Right ventricle myocardium inferior (tissue), 1 donor: Measurements from ENCODE around the gene BABAM2. TPM values are rescaled to one million over a fixed set of nuclear protein-coding genes. Genes with fewer than 3 reads are reported as not detected.
"Not testable (repeated sequence)": the region's sequence is repeated elsewhere in the genome, so short reads cannot be mapped to it uniquely, and the experiment has no call there.

ENCODE experiments used
- ATAC-seq: fragments of 200-7000 bp; cut with Tn5 transposase; one replicate; pipeline ENCODE4 v1.9.1; 2020; ENCODE audit warnings: mild to moderate bottlenecking, moderate library complexity
- DNase-seq: peaks from one replicate; pipeline ENCODE4 v3.0.0; 2021; ENCODE audit errors: missing footprints
- intact Hi-C: fragments of 100-400 bp; cut with DNase I; formaldehyde crosslinking; loops from one replicate; pipeline ENCODE4 v1.11.0; 2022
- total RNA-seq: library from RNA; stranded (reverse); fragmentation: NEBNext Ultra II Directional; extraction: Animal tissue kit (Norgen Biotek cat#: 25700); gene quantifications from one replicate; pipeline ENCODE4 v1.2.1, GENCODE V29; 2021
- donor health status: DM: no; HTN: yes; CAD: no; lungs with severe emphysema.

The BABAM2 gene
- total RNA-seq, 1 donor from 2014 or later: 53.0 TPM

GRCh38 chr2:27871802-27872201 lies 18.7 kb upstream of the BABAM2 start:
- DNase-seq (no peak), ATAC-seq (no peak)
- intact Hi-C loops: no loop called here

GRCh38 chr2:27873091-27873490 lies 17.4 kb upstream of the BABAM2 start:
- intact Hi-C loops: no loop called here

GRCh38 chr2:27875089-27875881 lies 15.2 kb upstream of the BABAM2 start:
- DNase-seq (no peak), ATAC-seq (no peak)
- intact Hi-C loops: no loop called here

More at GRCh38 chr2:27873091-27873490, 17.4 kb upstream of the BABAM2 start:
- ATAC-seq: no peak
- no peak for DNase-seq

GRCh38 chr2:27878825-27879224 lies 11.7 kb upstream of the BABAM2 start:
- intact Hi-C loops: no loop called here
- ATAC-seq: no peak
- no peak for DNase-seq

GRCh38 chr2:27881815-27882583 lies 8.5 kb upstream of the BABAM2 start:
- intact Hi-C loops, ATAC-seq, DNase-seq: not testable (repeated sequence)

GRCh38 chr2:27882584-27882922 lies 8.0 kb upstream of the BABAM2 start:
- DNase-seq, intact Hi-C loops, ATAC-seq: not testable (repeated sequence)

GRCh38 chr2:27884601-27885000 lies 5.9 kb upstream of the BABAM2 start:
- intact Hi-C loops: no loop called here
- no peak for ATAC-seq

GRCh38 chr2:27885234-27885633 lies 5.3 kb upstream of the BABAM2 start:
- DNase-seq (no peak), ATAC-seq (no peak)
- intact Hi-C loops: no loop called here

More at GRCh38 chr2:27884601-27885000, 5.9 kb upstream of the BABAM2 start:
- no peak for DNase-seq

GRCh38 chr2:27885661-27886060 lies 4.9 kb upstream of the BABAM2 start:
- ATAC-seq (no peak), DNase-seq (no peak)
- intact Hi-C loops: no loop called here

GRCh38 chr2:27886322-27886721 lies 4.2 kb upstream of the BABAM2 start:
- no peak for DNase-seq
- no peak for ATAC-seq
- intact Hi-C loops: no loop called here

GRCh38 chr2:27887111-27887510 lies 3.4 kb upstream of the BABAM2 start:
- no peak for ATAC-seq

GRCh38 chr2:27887830-27888229 lies 2.7 kb upstream of the BABAM2 start:
- DNase-seq (no peak), ATAC-seq (no peak)
- intact Hi-C loops: no loop called here

More at GRCh38 chr2:27887111-27887510, 3.4 kb upstream of the BABAM2 start:
- intact Hi-C loops: no loop called here
- DNase-seq: no peak

GRCh38 chr2:27888790-27889189 lies 1.7 kb upstream of the BABAM2 start:
- DNase-seq (no peak), ATAC-seq (no peak)
- intact Hi-C loops: no loop called here

GRCh38 chr2:27889774-27890145 lies 769 bp upstream of the BABAM2 start:
- intact Hi-C loops: loop anchor here (1.0 to 10.0 kb wide), 4 partner anchors 63 to 504 kb away; partner anchors contain the start of gene MRPL33
- ATAC-seq: no peak

GRCh38 chr2:27890924-27891672 lies 569 bp downstream of the BABAM2 start:
- ATAC-seq (peak; percentile 30), DNase-seq (peak; percentile 90)
- intact Hi-C loops: loop anchor here (1.0 to 10.0 kb wide), 4 partner anchors 61 to 502 kb away; partner anchors contain the start of gene MRPL33

More at GRCh38 chr2:27889774-27890145, 769 bp upstream of the BABAM2 start:
- DNase-seq: no peak

- intact Hi-C loops: loop anchor here (5.0 to 10.0 kb wide), 3 partner anchors 61 to 143 kb away; partner anchors contain the start of gene MRPL33
- DNase-seq (no peak), ATAC-seq (no peak)
Measured at GRCh38 chr2:27891673-27892105, 1.2 kb downstream of the BABAM2 start.

- DNase-seq: no peak
- intact Hi-C loops: loop anchor here (5.0 to 10.0 kb wide), 3 partner anchors 59 to 142 kb away; partner anchors contain the start of gene MRPL33
- no peak for ATAC-seq
Measured at GRCh38 chr2:27893006-27893405, 2.5 kb downstream of the BABAM2 start.

- intact Hi-C loops: loop anchor here (10.0 kb wide), 1 partner anchor 137 kb away; no protein-coding TSS in a partner anchor
- ATAC-seq (no peak), DNase-seq (no peak)
Measured at GRCh38 chr2:27897717-27898116, 7.2 kb downstream of the BABAM2 start.

- DNase-seq (no peak), ATAC-seq (no peak)
- intact Hi-C loops: no loop called here
Measured at GRCh38 chr2:27901234-27901633, 10.7 kb downstream of the BABAM2 start.
